GM19452 (cell line): Measurements from ENCODE around the gene SMIM38.

Experiments
- ATAC-seq: cut with Tn5 transposase; IDR thresholded peaks from one replicate; pipeline ENCODE4 v1.9.1; 2021; ENCODE audit not compliant: unreplicated experiment

Gene SMIM38

GRCh38 chr11:69200331-69201065 lies 44.8 kb downstream of the SMIM38 start:
- ATAC-seq: no peak

GRCh38 chr11:69201066-69201365 lies 45.3 kb downstream of the SMIM38 start:
- no peak for ATAC-seq

GRCh38 chr11:69201764-69202370 lies 46.1 kb downstream of the SMIM38 start:
- no peak for ATAC-seq

GRCh38 chr11:69202511-69203221 lies 46.9 kb downstream of the SMIM38 start:
- ATAC-seq: no peak

- no peak for ATAC-seq
Observed at GRCh38 chr11:69203381-69203780, 47.6 kb downstream of the SMIM38 start.

- ATAC-seq: no peak
Observed at GRCh38 chr11:69203901-69204245, 48.1 kb downstream of the SMIM38 start.

- no peak for ATAC-seq
Observed at GRCh38 chr11:69204246-69204940, 48.7 kb downstream of the SMIM38 start.

- ATAC-seq: no peak
Observed at GRCh38 chr11:69204941-69205742, 49.4 kb downstream of the SMIM38 start.
